Suprapubic skin (tissue), 3 donors: Measurements from ENCODE around the gene PRRX1.

Experiments used
- CTCF ChIP-seq, 2 donors: fragments of 200-600 bp in 1 of 2; fragments of 450-650 bp in 1 of 2; sonication (generic) in 1 of 2; IDR thresholded peaks; one replicate each; pipeline ENCODE4 v1.5.1; 2016 to 2019; ENCODE audit warnings: antibody characterized with exemption in 2 of 2, mild to moderate bottlenecking in 1 of 2, moderate library complexity in 1 of 2
- POLR2A ChIP-seq, 2 donors: fragments of 450-650 bp; IDR thresholded peaks; one replicate each; pipeline ENCODE4 v1.6.1; 2017; ENCODE audit warnings: antibody characterized with exemption in 2 of 2, mild to moderate bottlenecking in 2 of 2, moderate library complexity in 2 of 2

GRCh38 chr1:170623171-170623570 is 40.8 kb upstream of the PRRX1 start:
- TF ChIP-seq CTCF (IDR thresholded peaks at IDR 0.05): no peak
- TF ChIP-seq POLR2A (IDR thresholded peaks at IDR 0.05): no peak
